K562 (cell line): ENCODE data around the gene TAF4. TPM values are rescaled to one million over a fixed set of nuclear protein-coding genes. Genes with fewer than 3 reads are reported as not detected.

ENCODE experiments used
- ATAC-seq: fragments of 200-7000 bp; cut with Tn5 transposase; 3 replicates; pipeline ENCODE4 v1.9.1; 2020; ENCODE audit warnings: moderate library complexity
- BruUV-seq: library from RNA; stranded (reverse); fragments of 400-500 nt; replicated peaks from 2 replicates; lab custom pipeline; 2021; lab: Mats Ljungman, UMichigan
- CTCF ChIA-PET: fragments of 300-600 bp; formaldehyde crosslinking; extraction: SDS; loops from one replicate; lab custom pipeline; 2021; ENCODE audit warnings: low intra/inter-chr PET ratio; lab: Yijun Ruan, JAX
- POLR2A ChIA-PET: fragments of 300-600, 350-650 bp; sonication (Branson Sonifier 250); formaldehyde crosslinking; extraction: SDS; loops from one replicate; lab custom pipeline; 2021; ENCODE audit warnings: antibody characterized with exemption, inconsistent platforms; lab: Yijun Ruan, JAX
- DNase-seq, 4 experiments: peaks; one replicate each; pipeline versions ENCODE4 v3.0.0 to v3.0.0-alpha.2; 2011 to 2018; ENCODE audit warnings: low spot score in 3 of 4, mixed read lengths in 3 of 4; ENCODE audit errors: extremely low read depth in 1 of 4
- FAIRE-seq: peaks from 2 replicates; lab custom pipeline; 2011; peaks lifted over from hg19 to GRCh38; lab: Jason Lieb, UNC
- H2AFZ ChIP-seq: 2 replicates; pipeline ENCODE4 v1.6.0; 2011; ENCODE audit warnings: low read depth, low read length, control low read depth, inconsistent platforms
- H3K27ac ChIP-seq: fragments of 200-600 bp; 3 replicates; pipeline ENCODE4 v1.8.0; 2011; ENCODE audit warnings: low read depth, mild to moderate bottlenecking, control low read depth, inconsistent platforms, low read length, moderate library complexity, mixed read lengths; ENCODE audit errors: extremely low read depth
- H3K27me3 ChIP-seq, 2 experiments: fragments of 300-600 bp in 1 of 2; 2 replicates in 1 of 2; 3 replicates in 1 of 2; pipeline versions ENCODE4 v1.6.0 to v1.8.0; 2011; ENCODE audit warnings: inconsistent platforms in 2 of 2, low read length in 2 of 2, mild to moderate bottlenecking in 1 of 2, mixed read lengths in 1 of 2, moderate library complexity in 1 of 2; ENCODE audit not compliant: control insufficient read depth in 2 of 2, insufficient read depth in 2 of 2
- H3K36me3 ChIP-seq: fragments of 300-600 bp; 3 replicates; pipeline ENCODE4 v1.8.0; 2011; ENCODE audit warnings: mild to moderate bottlenecking, low read length, inconsistent platforms; ENCODE audit not compliant: control insufficient read depth, insufficient read depth
- H3K4me1 ChIP-seq, 2 experiments: fragments of 200-600 bp in 1 of 2; replicated peaks in 1 of 2; 2 replicates in 1 of 2; 3 replicates in 1 of 2; pipeline versions ENCODE4 v1.5.1 to v1.8.0; 2011; ENCODE audit warnings: inconsistent platforms in 2 of 2, low read length in 2 of 2, mild to moderate bottlenecking in 1 of 2, mixed read lengths in 1 of 2, moderate library complexity in 1 of 2; ENCODE audit not compliant: control insufficient read depth in 2 of 2, insufficient read depth in 2 of 2
- H3K4me2 ChIP-seq: 2 replicates; pipeline ENCODE4 v1.6.1; 2011; ENCODE audit warnings: low read length, control low read depth, inconsistent platforms, mixed read lengths; ENCODE audit not compliant: insufficient read depth
- H3K4me3 ChIP-seq: fragments of 200-600 bp; sonication (generic), shearing (Covaris generic); 2 replicates; pipeline ENCODE4 v1.5.1; 2016; ENCODE audit warnings: control low read depth, inconsistent platforms
- H3K79me2 ChIP-seq: fragments of 200-600 bp; 3 replicates; pipeline ENCODE4 v1.8.0; 2011; ENCODE audit warnings: low read length, inconsistent platforms; ENCODE audit not compliant: control insufficient read depth, insufficient read depth
- H3K9ac ChIP-seq, 2 experiments: 2 replicates each; pipeline versions ENCODE4 v1.6.0 to v1.6.1; 2011; ENCODE audit warnings: low read depth in 2 of 2, low read length in 2 of 2, control low read depth in 1 of 2, inconsistent platforms in 1 of 2, mild to moderate bottlenecking in 1 of 2, mixed read lengths in 1 of 2; ENCODE audit not compliant: insufficient read depth in 1 of 2
- H3K9me1 ChIP-seq: one replicate; pipeline ENCODE4 v1.6.0; 2011; ENCODE audit warnings: inconsistent platforms, mild to moderate bottlenecking, low read length, moderate library complexity; ENCODE audit not compliant: control insufficient read depth, insufficient read depth
- H3K9me3 ChIP-seq: replicated peaks from 2 replicates; pipeline ENCODE4 v1.5.1; 2011; ENCODE audit warnings: low read depth, low read length, inconsistent platforms; ENCODE audit not compliant: control insufficient read depth, insufficient read depth
- H4K20me1 ChIP-seq: replicated peaks from 2 replicates; pipeline ENCODE4 v1.6.1; 2011; ENCODE audit warnings: low read length, inconsistent platforms, mixed read lengths; ENCODE audit not compliant: control insufficient read depth, insufficient read depth
- CCAR2 ChIP-seq: fragments of 200-400 bp; formaldehyde crosslinking; IDR thresholded peaks from 2 replicates; pipeline ENCODE4 v1.6.1; 2017; ENCODE audit warnings: mild to moderate bottlenecking, low read depth, low read length
- FOXJ3 ChIP-seq: sonication (generic); formaldehyde crosslinking; IDR thresholded peaks from 2 replicates; pipeline ENCODE4 v1.4.0; 2020; ENCODE audit warnings: mild to moderate bottlenecking, missing genetic modification reagents
- RFX7 ChIP-seq: fragments of 250-450 bp; sonication (Bioruptor Pico); IDR thresholded peaks from 2 replicates; pipeline ENCODE4 v1.5.1; 2021; ENCODE audit warnings: mild to moderate bottlenecking
- WGBS: fragments of 100-300 bp; shearing (Covaris generic); methylation state at CpG from one replicate; pipeline ENCODE4 v1.1.6; 2016; ENCODE audit warnings: low coverage, mixed read lengths; ENCODE audit not compliant: insufficient coverage; ENCODE audit errors: missing lambda C conversion rate; 5-methylcytosine and 5-hydroxymethylcytosine counted together
- in situ Hi-C: fragments of 300-500 bp; cut with MboI; formaldehyde crosslinking; loops from 4 replicates; pipeline ENCODE4 v1.15.0; 2018; ENCODE audit warnings: inconsistent platforms, mixed read lengths
- intact Hi-C: fragments of 100-400 bp; cut with micrococcal nuclease; formaldehyde crosslinking; loops from 2 replicates; pipeline ENCODE4 v1.14.2; 2022
- polyA plus RNA-seq, 8 experiments: library from polyadenylated mRNA; depleted of rRNA in 4 of 8; stranded (reverse) in 5 of 8; unstranded in 3 of 8; fragments of >200 nt; fragmentation: Nextera tagmentation in 2 of 8; fragmentation: Illumina TruSeq in 1 of 8; extraction: Ambion mirVana in 2 of 8; extraction: Trizol in 1 of 8; gene quantifications; 2 replicates each; pipeline versions ENCODE4 v1.2.1 to v1.2.3, GENCODE V29; 2011 to 2014; ENCODE audit warnings: inconsistent platforms in 1 of 8, missing spikeins in 1 of 8
- total RNA-seq, 7 experiments: library from RNA; depleted of rRNA in 6 of 7; stranded (reverse); fragments of >200 nt in 6 of 7; fragmentation: Illumina TruSeq in 2 of 7; extraction: Trizol in 2 of 7; gene quantifications; 2 replicates each; pipeline versions ENCODE4 v1.2.1 to v1.2.3, GENCODE V29; 2011 to 2021; ENCODE audit warnings: low replicate concordance in 1 of 7
- TF ChIP-seq, protein P1 (sequence below), 3 experiments: IDR thresholded peaks in 2 of 3; conservative IDR thresholded peaks in 1 of 3; 2 replicates each; pipeline ENCODE4 v1.5.1; 2011 to 2012; ENCODE audit warnings: low read length in 3 of 3, mild to moderate bottlenecking in 3 of 3, control low read depth in 2 of 3, improper control_type of control experiment in 1 of 3, inconsistent platforms in 1 of 3, low read depth in 1 of 3, mixed read lengths in 1 of 3, moderate library complexity in 1 of 3; ENCODE audit not compliant: insufficient read depth in 2 of 3
- TF ChIP-seq, protein P2 (sequence below): fragments of 450-650 bp; IDR thresholded peaks from 2 replicates; pipeline ENCODE4 v1.6.1; 2016; ENCODE audit warnings: borderline replicate concordance

The TAF4 gene
- total and polyA plus RNA-seq, 9 of the 15 experiments (the other 6 are each of a cell fraction or from before 2014, with no cell fraction given) = 0.44 to 28.3 (median 5.6) TPM

DNA sequence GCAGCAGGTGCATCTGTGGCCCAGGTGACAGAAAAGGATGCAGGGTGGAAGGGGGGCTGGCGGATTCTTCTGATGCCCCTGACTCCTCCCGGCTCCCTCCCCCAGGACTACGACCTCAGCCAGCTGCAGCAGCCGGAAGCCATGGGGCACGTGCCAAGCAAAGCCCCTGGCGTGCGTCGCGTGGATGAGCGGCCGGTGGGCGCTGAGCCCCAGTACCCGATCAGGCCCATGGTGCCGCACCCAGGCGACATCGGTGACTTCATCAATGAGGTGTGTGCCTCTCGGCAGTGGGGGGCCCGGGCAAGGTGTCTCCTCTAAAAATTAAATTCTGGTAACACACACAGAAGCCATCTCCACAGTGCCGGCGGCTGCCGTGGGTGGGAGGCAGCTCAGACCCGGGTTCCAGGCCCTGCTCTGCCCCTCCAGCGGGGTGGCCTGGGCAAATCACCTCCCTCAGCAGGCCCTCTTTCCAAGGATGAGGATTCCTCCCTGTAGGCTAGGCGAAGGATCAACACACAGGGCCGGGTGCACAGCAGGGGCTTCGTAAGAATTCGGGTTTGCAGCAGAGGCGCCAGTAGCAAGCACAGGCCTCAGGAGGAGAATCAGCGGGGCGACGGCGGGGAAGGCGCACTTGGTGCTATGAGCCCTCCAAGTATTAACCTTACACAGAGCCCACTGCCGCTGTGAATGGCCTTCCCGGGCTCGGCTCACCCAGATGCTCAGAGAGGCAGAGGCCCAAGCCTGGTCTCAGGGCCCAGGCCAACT is 131.5 kb downstream of the TAF4 start (continued):
- TF ChIP-seq, protein P1, sequence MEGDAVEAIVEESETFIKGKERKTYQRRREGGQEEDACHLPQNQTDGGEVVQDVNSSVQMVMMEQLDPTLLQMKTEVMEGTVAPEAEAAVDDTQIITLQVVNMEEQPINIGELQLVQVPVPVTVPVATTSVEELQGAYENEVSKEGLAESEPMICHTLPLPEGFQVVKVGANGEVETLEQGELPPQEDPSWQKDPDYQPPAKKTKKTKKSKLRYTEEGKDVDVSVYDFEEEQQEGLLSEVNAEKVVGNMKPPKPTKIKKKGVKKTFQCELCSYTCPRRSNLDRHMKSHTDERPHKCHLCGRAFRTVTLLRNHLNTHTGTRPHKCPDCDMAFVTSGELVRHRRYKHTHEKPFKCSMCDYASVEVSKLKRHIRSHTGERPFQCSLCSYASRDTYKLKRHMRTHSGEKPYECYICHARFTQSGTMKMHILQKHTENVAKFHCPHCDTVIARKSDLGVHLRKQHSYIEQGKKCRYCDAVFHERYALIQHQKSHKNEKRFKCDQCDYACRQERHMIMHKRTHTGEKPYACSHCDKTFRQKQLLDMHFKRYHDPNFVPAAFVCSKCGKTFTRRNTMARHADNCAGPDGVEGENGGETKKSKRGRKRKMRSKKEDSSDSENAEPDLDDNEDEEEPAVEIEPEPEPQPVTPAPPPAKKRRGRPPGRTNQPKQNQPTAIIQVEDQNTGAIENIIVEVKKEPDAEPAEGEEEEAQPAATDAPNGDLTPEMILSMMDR (IDR thresholded peaks at IDR 0.05 in 2 of 3, conservative IDR thresholded peaks at IDR 0.05 in 1 of 3; ENCODE audit: insufficient read depth in 2 of 3, low read depth in 1 of 3, low read length in 3 of 3) = no peak

DNA sequence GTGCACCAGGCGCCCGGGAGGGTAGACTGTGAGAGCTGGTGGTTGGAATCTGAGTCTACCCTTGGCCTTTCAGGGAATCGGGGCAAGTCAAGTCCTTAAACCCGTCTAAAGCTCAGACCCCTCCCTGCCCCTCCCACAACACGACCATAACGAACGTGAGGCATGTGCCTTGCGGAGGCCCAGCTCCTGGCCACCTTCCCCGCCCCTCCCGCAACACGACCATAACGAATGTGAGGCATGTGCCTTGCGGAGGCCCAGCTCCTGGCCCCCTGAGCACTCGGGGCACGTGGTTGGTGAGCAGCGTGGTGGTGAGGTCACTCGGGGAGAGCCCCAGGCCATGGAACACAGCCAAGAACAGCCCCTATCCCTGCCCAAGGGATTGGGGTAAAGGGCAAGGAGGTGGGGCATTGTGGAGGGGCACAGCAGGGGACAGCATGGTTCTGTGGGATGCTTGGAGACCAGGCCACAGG is 132.2 kb downstream of the TAF4 start:
- no peaks in the 10 kb centered on the region for H3K9me1 ChIP-seq
- BruUV-seq = no TSS peak
- no peak for FAIRE-seq

More for the DNA sequence above, 132.2 kb downstream of the TAF4 start:
- CTCF ChIA-PET = no interaction called here
- intact Hi-C loops = no loop called here
- POLR2A ChIA-PET = no interaction called here
- in situ Hi-C loops = no loop called here
- Histone ChIP-seq H3K4me1 (peaks cover 0 to 19% of the 10 kb centered on the region in 2 experiments; a peak in 2 of 5 replicates), H3K27me3 (peaks cover 5 to 64% of the 10 kb centered on the region in 2 experiments), H3K4me3 (no peak overlapping the region), H3K9me3 (no peaks in the 10 kb centered on the region; the same call in 1 of the 2 replicates), H3K79me2 (no peaks in the 10 kb centered on the region), H3K4me2 (no peak overlapping the region), H3K9ac (no peak overlapping the region), H3K27ac (no peak overlapping the region), H4K20me1 (peaks cover 5% of the 10 kb centered on the region), H2AFZ (no peak overlapping the region), H3K36me3 (no peaks in the 10 kb centered on the region)
- 3% methylated on average over 15 of the region's 17 CpGs for WGBS
- ATAC-seq (no peak), DNase-seq (no peak)
- no peak for TF ChIP-seq FOXJ3 (CRISPR knock-in tag)
- TF ChIP-seq RFX7 (CRISPR knock-in tag) = no peak
- no peak for TF ChIP-seq CCAR2
- TF ChIP-seq, protein P2, sequence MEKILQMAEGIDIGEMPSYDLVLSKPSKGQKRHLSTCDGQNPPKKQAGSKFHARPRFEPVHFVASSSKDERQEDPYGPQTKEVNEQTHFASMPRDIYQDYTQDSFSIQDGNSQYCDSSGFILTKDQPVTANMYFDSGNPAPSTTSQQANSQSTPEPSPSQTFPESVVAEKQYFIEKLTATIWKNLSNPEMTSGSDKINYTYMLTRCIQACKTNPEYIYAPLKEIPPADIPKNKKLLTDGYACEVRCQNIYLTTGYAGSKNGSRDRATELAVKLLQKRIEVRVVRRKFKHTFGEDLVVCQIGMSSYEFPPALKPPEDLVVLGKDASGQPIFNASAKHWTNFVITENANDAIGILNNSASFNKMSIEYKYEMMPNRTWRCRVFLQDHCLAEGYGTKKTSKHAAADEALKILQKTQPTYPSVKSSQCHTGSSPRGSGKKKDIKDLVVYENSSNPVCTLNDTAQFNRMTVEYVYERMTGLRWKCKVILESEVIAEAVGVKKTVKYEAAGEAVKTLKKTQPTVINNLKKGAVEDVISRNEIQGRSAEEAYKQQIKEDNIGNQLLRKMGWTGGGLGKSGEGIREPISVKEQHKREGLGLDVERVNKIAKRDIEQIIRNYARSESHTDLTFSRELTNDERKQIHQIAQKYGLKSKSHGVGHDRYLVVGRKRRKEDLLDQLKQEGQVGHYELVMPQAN = no peak
